ENCODE data around the gene HCFC1R1. TPM values are rescaled to one million over a fixed set of nuclear protein-coding genes. Genes with fewer than 3 reads are reported as not detected.
"Not testable (repeated sequence)": the region's sequence is repeated elsewhere in the genome, so short reads cannot be mapped to it uniquely, and the experiment has no call there.

HCFC1R1 gene
- total RNA-seq, 1 experiment from 2014 or later = 28.1 TPM

- no peak for DNase-seq (ENCODE audit: low read depth)
Observed at GRCh38 chr16:3057181-3058138, 33.7 kb upstream of the HCFC1R1 start.

GRCh38 chr16:3056336-3057180 lies 32.8 kb upstream of the HCFC1R1 start:
- DNase-seq (ENCODE audit: low read depth) = no peak

- not testable (repeated sequence) for DNase-seq (ENCODE audit: low read depth)
Observed at GRCh38 chr16:3055734-3056115, 32.0 kb upstream of the HCFC1R1 start.

- no peak for DNase-seq (ENCODE audit: low read depth)
Observed at GRCh38 chr16:3054965-3055733, 31.4 kb upstream of the HCFC1R1 start.

GRCh38 chr16:3053330-3053710 lies 29.6 kb upstream of the HCFC1R1 start:
- not testable (repeated sequence) for DNase-seq (ENCODE audit: low read depth)

GRCh38 chr16:3052571-3053329 lies 29.0 kb upstream of the HCFC1R1 start:
- not testable (repeated sequence) for DNase-seq (ENCODE audit: low read depth)

GRCh38 chr16:3051494-3051893 lies 27.8 kb upstream of the HCFC1R1 start:
- no peak for DNase-seq (ENCODE audit: low read depth)

GRCh38 chr16:3051009-3051408 lies 27.3 kb upstream of the HCFC1R1 start:
- no peak for DNase-seq (ENCODE audit: low read depth)

- no peak for DNase-seq (ENCODE audit: low read depth)
Observed at GRCh38 chr16:3050487-3050886, 26.7 kb upstream of the HCFC1R1 start.

- no peak for DNase-seq (ENCODE audit: low read depth)
Observed at GRCh38 chr16:3049921-3050481, 26.3 kb upstream of the HCFC1R1 start.

- DNase-seq (ENCODE audit: low read depth) = no peak
Observed at GRCh38 chr16:3047387-3047720, 23.6 kb upstream of the HCFC1R1 start.

- DNase-seq (ENCODE audit: low read depth) = no peak
Observed at GRCh38 chr16:3046641-3047386, 23.1 kb upstream of the HCFC1R1 start.

- no peak for DNase-seq (ENCODE audit: low read depth)
Observed at GRCh38 chr16:3045758-3046640, 22.3 kb upstream of the HCFC1R1 start, which contains the start of gene MMP25. MMP25 (plus strand) TSS chr16:3046561; CDS start chr16:3046918, 357 bp downstream.

GRCh38 chr16:3044708-3045107 lies 21.0 kb upstream of the HCFC1R1 start:
- DNase-seq (ENCODE audit: low read depth) = no peak

GRCh38 chr16:3042376-3042775 lies 18.6 kb upstream of the HCFC1R1 start:
- no peak for DNase-seq (ENCODE audit: low read depth)

GRCh38 chr16:3038896-3039295 lies 15.2 kb upstream of the HCFC1R1 start:
- DNase-seq (ENCODE audit: low read depth) = no peak

GRCh38 chr16:3038256-3038655 lies 14.5 kb upstream of the HCFC1R1 start:
- no peak for DNase-seq (ENCODE audit: low read depth)

GRCh38 chr16:3036726-3037315 lies 13.1 kb upstream of the HCFC1R1 start, which contains the start of gene BICDL2:
BICDL2 (minus strand) TSS chr16:3036944; CDS start chr16:3035496, 1,448 bp downstream.
- no peak for DNase-seq (ENCODE audit: low read depth)
